GM21447 (cell line): ENCODE data around the gene CLUH.
"Not testable (repeated sequence)": the region's sequence is repeated elsewhere in the genome, so short reads cannot be mapped to it uniquely, and the experiment has no call there.

Source experiments
- ATAC-seq: cut with Tn5 transposase; IDR thresholded peaks from one replicate; pipeline ENCODE4 v1.9.1; 2021; ENCODE audit not compliant: unreplicated experiment

Gene CLUH

GRCh38 chr17:2688351-2689342 is 22.9 kb downstream of the CLUH start:
- no peak for ATAC-seq

GRCh38 chr17:2687074-2687418 is 24.5 kb downstream of the CLUH start:
- ATAC-seq: no peak

- ATAC-seq: no peak
Measured at GRCh38 chr17:2685696-2686095, 25.9 kb downstream of the CLUH start.

- no peak for ATAC-seq
Measured at GRCh38 chr17:2684549-2684948, 27.0 kb downstream of the CLUH start.

GRCh38 chr17:2683912-2684311 is 27.7 kb downstream of the CLUH start:
- no peak for ATAC-seq

GRCh38 chr17:2682176-2682938 is 29.2 kb downstream of the CLUH start:
- no peak for ATAC-seq

GRCh38 chr17:2681650-2682049 is 29.9 kb downstream of the CLUH start:
- ATAC-seq: no peak

- no peak for ATAC-seq
Measured at GRCh38 chr17:2680961-2681360, 30.6 kb downstream of the CLUH start.

- ATAC-seq: not testable (repeated sequence)
Measured at GRCh38 chr17:2679247-2679646, 32.3 kb downstream of the CLUH start.

GRCh38 chr17:2672026-2672425 is 39.5 kb downstream of the CLUH start:
- no peak for ATAC-seq

- ATAC-seq: not testable (repeated sequence)
Measured at GRCh38 chr17:2660410-2660809, 51.2 kb downstream of the CLUH start.

- not testable (repeated sequence) for ATAC-seq
Measured at GRCh38 chr17:2659337-2659736, 52.2 kb downstream of the CLUH start.

GRCh38 chr17:2656283-2656682 is 55.3 kb downstream of the CLUH start:
- no peak for ATAC-seq

GRCh38 chr17:2655546-2655945 is 56.0 kb downstream of the CLUH start:
- ATAC-seq: no peak

GRCh38 chr17:2652911-2653310 is 58.7 kb downstream of the CLUH start:
- not testable (repeated sequence) for ATAC-seq

GRCh38 chr17:2649191-2649590 is 62.4 kb downstream of the CLUH start:
- no peak for ATAC-seq

- ATAC-seq: no peak
Measured at GRCh38 chr17:2647957-2648356, 63.6 kb downstream of the CLUH start.

- no peak for ATAC-seq
Measured at GRCh38 chr17:2644971-2645370, 66.6 kb downstream of the CLUH start.
